ENCODE data around the gene TAPT1.

GRCh38 chr4:16125571-16126445 lies 100.5 kb downstream of the TAPT1 start:
- no peak for TF ChIP-seq POLR2A (IDR thresholded peaks at IDR 0.05)
- no peak for TF ChIP-seq CTCF (IDR thresholded peaks at IDR 0.05)
